ENCODE results near the gene MRPL51. TPM values are rescaled to one million over a fixed set of nuclear protein-coding genes. Genes with fewer than 3 reads are reported as not detected.
"Not testable (repeated sequence)": the region's sequence is repeated elsewhere in the genome, so short reads cannot be mapped to it uniquely, and the experiment has no call there.

Gene MRPL51
- polyA plus RNA-seq, 1 experiment = 53.4 TPM

GRCh38 chr12:6488240-6488639 lies 4.8 kb downstream of the MRPL51 start:
- Histone ChIP-seq H3K36me3 (ENCODE audit: control insufficient read depth, insufficient read depth, low read length) (no peaks in the 10 kb centered on the region; the same call in 1 of the 2 replicates), H3K27me3 (ENCODE audit: control insufficient read depth, insufficient read depth, low read length) (no peaks in the 10 kb centered on the region), H3K4me3 (ENCODE audit: low read depth, low read length) (no peak overlapping the region)
- DNase-seq (ENCODE audit: low read depth) = no peak
- ChIA-PET POLR2A (no interaction called here), CTCF (interaction anchor here (0.6 kb wide), 1 partner anchor 160 kb away, joined by 4 read pairs; no protein-coding TSS in a partner anchor)
- no peak for TF ChIP-seq CTCF (IDR thresholded peaks at IDR 0.05; ENCODE audit: insufficient read depth, low read depth, low read length)

GRCh38 chr12:6478416-6478815 lies 14.6 kb downstream of the MRPL51 start:
- Histone ChIP-seq H3K36me3 (ENCODE audit: control insufficient read depth, insufficient read depth, low read length) (no peaks in the 10 kb centered on the region), H3K4me3 (ENCODE audit: low read depth, low read length) (no peak overlapping the region), H3K27me3 (ENCODE audit: control insufficient read depth, insufficient read depth, low read length) (no peaks in the 10 kb centered on the region)
- ChIA-PET CTCF (interaction anchor here (1.1 to 1.5 kb wide), 3 partner anchors 11 to 59 kb away, joined by 3 read pairs; no protein-coding TSS in a partner anchor), POLR2A (no interaction called here)
- no peak for TF ChIP-seq CTCF (IDR thresholded peaks at IDR 0.05; ENCODE audit: insufficient read depth, low read depth, low read length)
- peak; percentile 33 for DNase-seq (ENCODE audit: low read depth)

DNA sequence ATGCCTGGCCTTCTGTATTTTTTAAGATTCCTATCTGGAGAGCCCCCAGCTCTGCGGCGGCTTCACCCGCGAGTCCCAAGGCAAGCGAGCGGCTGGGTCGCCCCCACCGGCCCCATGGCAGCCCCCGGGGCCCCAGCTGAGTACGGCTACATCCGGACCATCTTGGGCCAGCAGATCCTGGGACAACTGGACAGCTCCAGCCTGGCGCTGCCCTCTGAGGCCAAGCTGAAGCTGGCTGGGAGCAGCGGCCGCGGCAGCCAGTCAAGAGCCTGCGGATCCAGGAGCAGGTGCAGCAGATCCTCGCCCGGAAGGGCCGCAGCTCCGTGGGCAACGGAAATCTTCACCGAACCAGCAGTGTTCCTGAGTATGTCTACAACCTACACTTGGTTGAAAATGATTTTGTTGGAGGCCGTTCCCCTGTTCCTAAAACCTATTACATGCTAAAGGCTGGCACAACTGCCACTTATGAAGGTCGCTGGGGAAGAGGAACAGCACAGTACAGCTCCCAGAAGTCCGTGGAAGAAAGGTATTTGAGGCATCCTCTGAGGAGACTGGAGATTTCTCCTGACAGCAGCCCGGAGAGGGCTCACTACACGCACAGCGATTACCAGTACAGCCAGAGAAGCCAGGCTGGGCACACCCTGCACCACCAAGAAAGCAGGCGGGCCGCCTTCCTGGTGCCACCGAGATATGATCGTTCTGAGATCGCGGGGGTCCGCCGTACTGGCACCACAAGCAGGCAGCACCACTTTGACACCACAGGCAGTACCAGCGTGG lies 15.3 kb downstream of the MRPL51 start:
- H3K4me3 ChIP-seq (ENCODE audit: low read depth, low read length); H3K27me3 ChIP-seq (ENCODE audit: control insufficient read depth, insufficient read depth, low read length); H3K36me3 ChIP-seq (ENCODE audit: control insufficient read depth, insufficient read depth, low read length); POLR2A ChIA-PET; DNase-seq (ENCODE audit: low read depth): not testable (repeated sequence)
- CTCF ChIA-PET = interaction anchor here (1.1 kb wide), 2 partner anchors 12 to 59 kb away, joined by 3 read pairs; no protein-coding TSS in a partner anchor

- Histone ChIP-seq H3K4me3 (ENCODE audit: low read depth, low read length) (no peak overlapping the region), H3K27me3 (ENCODE audit: control insufficient read depth, insufficient read depth, low read length) (no peaks in the 10 kb centered on the region), H3K36me3 (ENCODE audit: control insufficient read depth, insufficient read depth, low read length) (no peaks in the 10 kb centered on the region)
- ChIA-PET POLR2A (no interaction called here), CTCF (no interaction called here)
- no peak for TF ChIP-seq CTCF (IDR thresholded peaks at IDR 0.05; ENCODE audit: insufficient read depth, low read depth, low read length)
- DNase-seq (ENCODE audit: low read depth) = peak; percentile 87
Observed at GRCh38 chr12:6476489-6476888, 16.6 kb downstream of the MRPL51 start.

GRCh38 chr12:6475233-6475975 lies 17.7 kb downstream of the MRPL51 start:
- POLR2A ChIA-PET; H3K36me3 ChIP-seq (ENCODE audit: control insufficient read depth, insufficient read depth, low read length); H3K27me3 ChIP-seq (ENCODE audit: control insufficient read depth, insufficient read depth, low read length); H3K4me3 ChIP-seq (ENCODE audit: low read depth, low read length); DNase-seq (ENCODE audit: low read depth); CTCF ChIA-PET: not testable (repeated sequence)

- POLR2A ChIA-PET = no interaction called here
- Histone ChIP-seq H3K36me3 (ENCODE audit: control insufficient read depth, insufficient read depth, low read length) (no peaks in the 10 kb centered on the region), H3K4me3 (ENCODE audit: low read depth, low read length) (no peak overlapping the region), H3K27me3 (ENCODE audit: control insufficient read depth, insufficient read depth, low read length) (no peaks in the 10 kb centered on the region)
- no peak for DNase-seq (ENCODE audit: low read depth)
- TF ChIP-seq CTCF (IDR thresholded peaks at IDR 0.05; ENCODE audit: insufficient read depth, low read depth, low read length) = no peak
- CTCF ChIA-PET = no interaction called here
Observed at GRCh38 chr12:6472491-6472890, 20.6 kb downstream of the MRPL51 start.
